Measurements from ENCODE around the gene FAM204A.

FAM204A gene

GRCh38 chr10:118251791-118252190 lies 90.3 kb downstream of the FAM204A start:
- DNase-seq (ENCODE audit: low read depth in 3 of 3, low spot score in 1 of 3), result no peak

GRCh38 chr10:118249714-118250113 lies 92.4 kb downstream of the FAM204A start:
- DNase-seq (ENCODE audit: low read depth in 3 of 3, low spot score in 1 of 3), result no peak
